Liver (tissue), 9 donors: ENCODE measurements around the gene WDR48. TPM values are rescaled to one million over a fixed set of nuclear protein-coding genes. Genes with fewer than 3 reads are reported as not detected.
A peak's percentile ranks its signal among the peaks of the same experiment; 100 is the strongest.

Experiments
- DNase-seq: peaks from one replicate; pipeline ENCODE4 v3.0.0-alpha.2; 2017; ENCODE audit warnings: low spot score
- H3K27ac ChIP-seq, 2 donors: one replicate each; pipeline ENCODE4 v1.7.0; 2013; ENCODE audit warnings: inconsistent platforms in 2 of 2, low read length in 2 of 2, control low read depth in 1 of 2, low read depth in 1 of 2, mild to moderate bottlenecking in 1 of 2
- H3K27me3 ChIP-seq, 4 donors: one replicate each; pipeline versions ENCODE4 v1.6.1 to v1.7.0; 2013; ENCODE audit warnings: low read length in 3 of 4, inconsistent platforms in 1 of 4, mild to moderate bottlenecking in 1 of 4, moderate library complexity in 1 of 4; ENCODE audit not compliant: control insufficient read depth in 4 of 4, insufficient read depth in 4 of 4
- H3K36me3 ChIP-seq, 4 donors: one replicate each; pipeline versions ENCODE4 v1.6.1 to v1.7.0; 2013; ENCODE audit warnings: low read length in 3 of 4, mild to moderate bottlenecking in 3 of 4, low read depth in 1 of 4, moderate library complexity in 1 of 4; ENCODE audit not compliant: control insufficient read depth in 4 of 4, insufficient read depth in 3 of 4
- H3K4me1 ChIP-seq, 4 donors: one replicate each; pipeline versions ENCODE4 v1.6.1 to v1.7.0; 2013; ENCODE audit warnings: low read length in 3 of 4, mild to moderate bottlenecking in 3 of 4, moderate library complexity in 1 of 4; ENCODE audit not compliant: control insufficient read depth in 4 of 4, insufficient read depth in 4 of 4
- H3K4me3 ChIP-seq, 3 donors: one replicate each; pipeline versions ENCODE4 v1.6.1 to v1.7.0; 2013; ENCODE audit warnings: low read length in 3 of 3, control low read depth in 1 of 3, low read depth in 1 of 3, mild to moderate bottlenecking in 1 of 3
- H3K9ac ChIP-seq, 2 donors: one replicate each; pipeline ENCODE4 v1.7.0; 2013; ENCODE audit warnings: low read length in 2 of 2, mild to moderate bottlenecking in 2 of 2, moderate library complexity in 2 of 2, control low read depth in 1 of 2, low read depth in 1 of 2
- H3K9me3 ChIP-seq, 4 donors: one replicate each; pipeline versions ENCODE4 v1.6.1 to v1.7.0; 2013; ENCODE audit warnings: low read length in 3 of 4; ENCODE audit not compliant: control insufficient read depth in 4 of 4
- ATF3 ChIP-seq: IDR thresholded peaks from 2 replicates; pipeline ENCODE4 v1.6.1; 2016; ENCODE audit warnings: antibody characterized with exemption
- CTCF ChIP-seq: fragments of 150-350 bp; IDR thresholded peaks from 2 replicates; pipeline ENCODE4 v1.5.1; 2017; ENCODE audit warnings: improper control_type of control experiment, low read depth, low read length; ENCODE audit not compliant: missing input control
- EGR1 ChIP-seq, 2 donors: IDR thresholded peaks; 2 replicates each; pipeline ENCODE4 v1.6.1; 2016 to 2018; ENCODE audit warnings: antibody characterized with exemption in 2 of 2, low read depth in 2 of 2
- FOXA1 ChIP-seq: IDR thresholded peaks from 2 replicates; pipeline ENCODE4 v1.6.1; 2016; ENCODE audit warnings: antibody characterized with exemption
- FOXA2 ChIP-seq: IDR thresholded peaks from 2 replicates; pipeline ENCODE4 v1.6.1; 2016; ENCODE audit warnings: antibody characterized with exemption
- GABPA ChIP-seq, 2 donors: IDR thresholded peaks in 1 of 2; conservative IDR thresholded peaks in 1 of 2; 2 replicates each; pipeline ENCODE4 v1.6.1; 2016; ENCODE audit warnings: antibody characterized with exemption in 2 of 2, mild to moderate bottlenecking in 1 of 2, moderate library complexity in 1 of 2
- HNF4A ChIP-seq, 2 donors: conservative IDR thresholded peaks; 2 replicates each; pipeline ENCODE4 v1.6.1; 2016; ENCODE audit warnings: antibody characterized with exemption in 2 of 2, mild to moderate bottlenecking in 2 of 2
- HNF4G ChIP-seq: IDR thresholded peaks from 2 replicates; pipeline ENCODE4 v1.6.1; 2016; ENCODE audit warnings: antibody characterized with exemption
- JUND ChIP-seq, 2 donors: IDR thresholded peaks; 2 replicates each; pipeline ENCODE4 v1.6.1; 2016; ENCODE audit warnings: antibody characterized with exemption in 2 of 2
- MAX ChIP-seq: IDR thresholded peaks from 2 replicates; pipeline ENCODE4 v1.6.1; 2016; ENCODE audit warnings: antibody characterized with exemption
- NR2F2 ChIP-seq: IDR thresholded peaks from 2 replicates; pipeline ENCODE4 v1.6.1; 2016; ENCODE audit warnings: antibody characterized with exemption
- RAD21 ChIP-seq, 2 donors: IDR thresholded peaks; 2 replicates each; pipeline ENCODE4 v1.6.1; 2016; ENCODE audit warnings: antibody characterized with exemption in 2 of 2, mild to moderate bottlenecking in 2 of 2
- REST ChIP-seq: IDR thresholded peaks from 2 replicates; pipeline ENCODE4 v1.6.1; 2016; ENCODE audit warnings: antibody characterized with exemption, mild to moderate bottlenecking
- RXRA ChIP-seq, 2 donors: IDR thresholded peaks; 2 replicates each; pipeline ENCODE4 v1.6.1; 2017 to 2018; ENCODE audit warnings: antibody characterized with exemption in 2 of 2, mild to moderate bottlenecking in 1 of 2
- SP1 ChIP-seq: IDR thresholded peaks from 2 replicates; pipeline ENCODE4 v1.6.1; 2018; ENCODE audit warnings: antibody characterized with exemption, mild to moderate bottlenecking
- YY1 ChIP-seq: IDR thresholded peaks from 2 replicates; pipeline ENCODE4 v1.6.1; 2016; ENCODE audit warnings: antibody characterized with exemption, mild to moderate bottlenecking
- WGBS: extraction: QIAGEN DNeasy Blood & Tissue Kit; methylation state at CpG from one replicate; pipeline ENCODE4 v1.1.7; 2013; 5-methylcytosine and 5-hydroxymethylcytosine counted together
- polyA plus RNA-seq, 2 donors: library from polyadenylated mRNA; stranded (reverse) in 1 of 2; unstranded in 1 of 2; fragments of 200-250 nt in 1 of 2; fragments of >200 nt in 1 of 2; fragmentation: Nextera tagmentation in 1 of 2; extraction: Ambion mirVana in 1 of 2; gene quantifications; one replicate each; pipeline versions ENCODE4 v1.2.1 to v1.2.3, GENCODE V29; 2013 to 2015
- total RNA-seq, 2 donors: library from RNA; depleted of rRNA; stranded (reverse); fragments of >200 nt; gene quantifications; one replicate each; pipeline ENCODE4 v1.2.3, GENCODE V29; 2014
- donor health status: healthy.
- donor health status: healthy.
- donor health status: healthy.
- donor health status: healthy.
- donor health status: healthy.

WDR48 gene
- total and polyA plus RNA-seq, 4 donors = 8.0 to 24.9 (median 16.5) TPM

GRCh38 chr3:39107388-39108199, 55.8 kb downstream of the WDR48 start, which contains the start of the genes GORASP1 and TTC21A (continued):
- TF ChIP-seq REST = peak; percentile 34

GRCh38 chr3:39108200-39108710, 56.4 kb downstream of the WDR48 start:
- Histone ChIP-seq H3K9ac (peak overlapping the region in 1 of 2 donors; percentile 73), H3K36me3 (no peaks in the 10 kb centered on the region), H3K27me3 (no peaks in the 10 kb centered on the region), H3K4me1 (peaks cover 2 to 30% (median 20%) of the 10 kb centered on the region in 4 donors), H3K27ac (peak overlapping the region; percentile 82 to 91), H3K9me3 (no peaks in the 10 kb centered on the region), H3K4me3 (peak overlapping the region in 2 of 3 donors; percentile 81 to 87)
- WGBS = 73% methylated on average over 2 of the region's 2 CpGs
- TF ChIP-seq RAD21 (IDR thresholded peaks at IDR 0.05) = no peak
- TF ChIP-seq HNF4G = no peak
- no peak for TF ChIP-seq SP1
- TF ChIP-seq MAX = no peak
- TF ChIP-seq ATF3 = no peak
- TF ChIP-seq EGR1 (IDR thresholded peaks at IDR 0.05; ENCODE audit: low read depth in 2 of 2) = no peak
- DNase-seq = peak; percentile 30

GRCh38 chr3:39109086-39109485, 57.3 kb downstream of the WDR48 start:
- no peaks in the 10 kb centered on the region for H3K27me3 ChIP-seq
- no peak overlapping the region for H3K27ac ChIP-seq
- TF ChIP-seq HNF4G (no peak), YY1 (no peak), EGR1 (IDR thresholded peaks at IDR 0.05; ENCODE audit: low read depth in 2 of 2) (no peak), RAD21 (IDR thresholded peaks at IDR 0.05) (no peak), REST (no peak), NR2F2 (no peak), RXRA (IDR thresholded peaks at IDR 0.05) (no peak), CTCF (no peak), FOXA2 (no peak), GABPA (IDR thresholded peaks at IDR 0.05 in 1 of 2, conservative IDR thresholded peaks at IDR 0.05 in 1 of 2) (no peak), HNF4A (conservative IDR thresholded peaks at IDR 0.05) (no peak), MAX (no peak), JUND (IDR thresholded peaks at IDR 0.05) (no peak), ATF3 (no peak), FOXA1 (no peak)
- H3K9ac ChIP-seq = no peak overlapping the region
- 94% methylated on average over 5 of the region's 5 CpGs for WGBS
- H3K4me3 ChIP-seq = no peak overlapping the region
- H3K9me3 ChIP-seq = no peaks in the 10 kb centered on the region
- peaks cover 2 to 30% (median 20%) of the 10 kb centered on the region in 4 donors for H3K4me1 ChIP-seq
- no peaks in the 10 kb centered on the region for H3K36me3 ChIP-seq
- no peak for DNase-seq
